Left lung (tissue), 10 donors: ENCODE measurements around the gene RPTOR. TPM values are rescaled to one million over a fixed set of nuclear protein-coding genes. Genes with fewer than 3 reads are reported as not detected.

ENCODE experiments used
- ATAC-seq: fragments of 200-7000 bp; cut with Tn5 transposase; one replicate; pipeline ENCODE4 v1.9.1; 2020; ENCODE audit warnings: moderate library complexity
- DNase-seq, 4 donors: peaks; one replicate each; pipeline ENCODE4 v3.0.0-alpha.2; 2013 to 2020
- H3K27ac ChIP-seq, 2 donors: fragments of 200-600 bp; sonication (generic) in 1 of 2; one replicate each; pipeline versions ENCODE4 v1.5.0 to v1.8.0; 2020 to 2021
- H3K27me3 ChIP-seq, 2 donors: fragments of 200-600 bp; sonication (generic) in 1 of 2; one replicate each; pipeline versions ENCODE4 v1.5.0 to v1.8.0; 2020 to 2021
- H3K36me3 ChIP-seq, 2 donors: fragments of 200-600 bp; sonication (generic) in 1 of 2; one replicate each; pipeline versions ENCODE4 v1.5.0 to v1.8.0; 2020 to 2021
- H3K4me1 ChIP-seq, 2 donors: fragments of 200-600 bp; one replicate each; pipeline ENCODE4 v1.8.0; 2021
- H3K4me3 ChIP-seq, 2 donors: fragments of 200-600 bp; sonication (generic) in 1 of 2; one replicate each; pipeline versions ENCODE4 v1.5.0 to v1.8.0; 2020 to 2021; ENCODE audit warnings: mild to moderate bottlenecking in 1 of 2
- H3K9me3 ChIP-seq, 2 donors: fragments of 200-600 bp; sonication (generic) in 1 of 2; one replicate each; pipeline versions ENCODE4 v1.5.0 to v1.8.0; 2020 to 2021
- CTCF ChIP-seq, 2 donors: fragments of 200-600 bp; sonication (generic) in 1 of 2; IDR thresholded peaks; one replicate each; pipeline versions ENCODE4 v1.5.0 to v1.8.0; 2021; ENCODE audit warnings: antibody characterized with exemption in 2 of 2
- intact Hi-C, 2 donors: fragments of 100-400 bp; cut with DNase I; formaldehyde crosslinking; loops; one replicate each; pipeline versions ENCODE4 v1.11.2 to v1.14.2; 2022
- polyA plus RNA-seq, 6 donors: library from polyadenylated mRNA; unstranded; fragments of 120-200 nt; gene quantifications; one replicate each; pipeline ENCODE4 v1.2.1, GENCODE V29; 2013; ENCODE audit not compliant: insufficient read length in 6 of 6
- total RNA-seq, 2 donors: library from RNA; stranded (reverse); fragmentation: NEBNext Ultra II Directional; extraction: Animal tissue kit (Norgen Biotek cat#: 25700); gene quantifications; one replicate each; pipeline ENCODE4 v1.2.1, GENCODE V29; 2021
- donor health status: DM: no; HTN: yes; CAD: no.
- donor health status: DM: no; HTN: no; CAD: no.

The RPTOR gene
- total and polyA plus RNA-seq, 8 donors, result 14.2 to 39.2 (median 20.7) TPM

- Histone ChIP-seq H3K4me1 (peaks cover 9 to 44% of the 10 kb centered on the region in 2 donors), H3K4me3 (no peak overlapping the region), H3K36me3 (no peaks in the 10 kb centered on the region), H3K9me3 (no peaks in the 10 kb centered on the region), H3K27me3 (no peaks in the 10 kb centered on the region), H3K27ac (peak overlapping the region; percentile 59 to 70)
- peak; percentile 56 for ATAC-seq
- DNase-seq, result peak in 1 of 4 donors; percentile 59
- no peak for TF ChIP-seq CTCF (IDR thresholded peaks at IDR 0.05)
- intact Hi-C loops, result no loop called here
These were observed 247.2 kb downstream of the RPTOR start for GRCh38 chr17:80791758-80792284.

- Histone ChIP-seq H3K36me3 (no peaks in the 10 kb centered on the region), H3K4me1 (peaks cover 9 to 44% of the 10 kb centered on the region in 2 donors), H3K27me3 (no peaks in the 10 kb centered on the region), H3K27ac (peak overlapping the region; percentile 59 to 70), H3K9me3 (no peaks in the 10 kb centered on the region), H3K4me3 (no peak overlapping the region)
- TF ChIP-seq CTCF (IDR thresholded peaks at IDR 0.05), result no peak
- DNase-seq (peak in 1 of 4 donors; percentile 13), ATAC-seq (no peak)
- intact Hi-C loops, result no loop called here
These were observed 247.7 kb downstream of the RPTOR start for GRCh38 chr17:80792373-80792781.

- H3K36me3 ChIP-seq, result peaks cover 0 to 5% of the 10 kb centered on the region in 2 donors
- peaks cover 9 to 42% of the 10 kb centered on the region in 2 donors for H3K4me1 ChIP-seq
- no peak overlapping the region for H3K27ac ChIP-seq
- H3K9me3 ChIP-seq, result no peaks in the 10 kb centered on the region
- H3K4me3 ChIP-seq, result no peak overlapping the region
- intact Hi-C loops, result no loop called here
- DNase-seq (peak in 1 of 4 donors; percentile 22), ATAC-seq (no peak)
- no peaks in the 10 kb centered on the region for H3K27me3 ChIP-seq
- no peak for TF ChIP-seq CTCF (IDR thresholded peaks at IDR 0.05)
These were observed 248.8 kb downstream of the RPTOR start for GRCh38 chr17:80793421-80793820.

- no peak overlapping the region for H3K27ac ChIP-seq
- ATAC-seq, result no peak
- H3K9me3 ChIP-seq, result no peaks in the 10 kb centered on the region
- H3K27me3 ChIP-seq, result no peaks in the 10 kb centered on the region
- H3K4me3 ChIP-seq, result no peak overlapping the region
- peak in 2 of 4 donors; percentile 16 to 63 for DNase-seq
- peaks cover 9 to 38% of the 10 kb centered on the region in 2 donors for H3K4me1 ChIP-seq
- TF ChIP-seq CTCF (IDR thresholded peaks at IDR 0.05), result no peak
- H3K36me3 ChIP-seq, result peaks cover 0 to 7% of the 10 kb centered on the region in 2 donors
- intact Hi-C loops, result no loop called here
These were observed 249.2 kb downstream of the RPTOR start for GRCh38 chr17:80793851-80794267.

- peak overlapping the region in 1 of 2 donors; percentile 15 for H3K27ac ChIP-seq
- intact Hi-C loops, result no loop called here
- no peak for TF ChIP-seq CTCF (IDR thresholded peaks at IDR 0.05)
- peaks cover 9 to 31% of the 10 kb centered on the region in 2 donors for H3K4me1 ChIP-seq
- DNase-seq, result peak in 1 of 4 donors; percentile 24
- H3K27me3 ChIP-seq, result no peaks in the 10 kb centered on the region
- no peak for ATAC-seq
- no peaks in the 10 kb centered on the region for H3K9me3 ChIP-seq
- H3K4me3 ChIP-seq, result no peak overlapping the region
- H3K36me3 ChIP-seq, result peaks cover 0 to 7% of the 10 kb centered on the region in 2 donors
These were observed 249.8 kb downstream of the RPTOR start for GRCh38 chr17:80794281-80795089.
